Activated T-helper 1 cell treated with Interleukin-2 at 50 U/mL for 16 hours (primary cell): Measurements from ENCODE around the gene TEX35.
A peak's percentile ranks its signal among the peaks of the same experiment; 100 is the strongest.

Source experiments
- DNase-seq: peaks from one replicate; pipeline ENCODE4 v3.0.0-alpha.2; 2020; ENCODE audit warnings: low read depth

Gene TEX35

DNA sequence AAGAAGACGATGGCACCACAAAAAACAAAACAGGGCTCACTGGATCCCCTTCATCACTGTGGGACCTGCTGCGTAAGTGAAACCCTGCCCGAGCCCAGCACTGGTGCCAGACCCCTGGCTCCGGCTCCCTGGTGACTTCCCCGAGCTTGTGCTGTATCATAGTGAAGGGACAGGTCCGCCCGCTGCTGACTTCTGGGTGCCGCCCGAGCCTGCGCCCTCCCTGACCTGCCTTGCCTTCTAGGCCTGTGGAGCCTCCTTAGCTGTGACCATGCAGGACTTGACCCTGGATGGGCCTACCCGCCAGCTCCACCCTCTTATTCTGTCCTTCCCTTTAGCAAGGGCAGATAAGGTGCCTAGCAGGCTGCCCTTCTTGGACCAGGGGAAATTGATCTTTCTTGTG lies 7.9 kb downstream of the TEX35 start:
- DNase-seq: no peak

DNA sequence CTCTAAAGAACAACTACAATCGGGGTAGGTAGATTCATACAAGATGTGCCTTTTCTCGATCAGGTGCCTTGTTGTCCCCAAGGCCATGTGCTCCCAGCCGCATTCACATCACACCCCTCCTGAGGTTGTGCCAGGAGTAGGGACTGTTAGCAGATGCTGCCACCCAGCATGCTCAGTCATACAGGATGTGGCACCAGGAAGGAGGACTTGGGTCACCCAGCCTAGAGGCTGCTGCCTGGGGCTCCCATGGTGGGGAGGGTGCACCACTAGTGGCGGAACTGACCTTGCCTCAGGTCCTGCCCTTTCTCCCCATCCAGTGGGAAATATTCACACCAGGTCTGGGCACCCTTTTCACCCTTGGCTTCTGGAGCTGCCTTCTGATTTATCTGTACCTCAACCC lies 8.3 kb downstream of the TEX35 start:
- DNase-seq: no peak

DNA sequence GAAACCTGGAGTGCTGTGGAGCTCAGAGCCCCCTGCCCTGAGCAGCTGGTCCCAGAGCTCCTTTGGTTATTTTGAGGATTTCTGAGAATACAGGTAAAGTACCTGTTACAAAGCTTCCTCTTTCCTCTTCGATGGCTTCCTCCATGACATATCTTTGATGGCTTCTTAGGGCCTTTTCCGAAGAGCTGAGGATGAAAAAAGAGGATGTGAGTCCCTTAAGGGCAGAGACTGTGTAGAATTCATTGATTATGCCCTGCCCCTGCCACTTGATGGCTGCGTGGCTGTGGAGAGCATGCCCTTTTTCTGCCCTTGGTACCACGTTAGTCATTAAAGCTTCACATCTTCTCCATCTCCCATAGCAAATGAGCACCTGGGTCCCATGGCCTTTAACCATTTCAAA lies 14.2 kb downstream of the TEX35 start:
- no peak for DNase-seq

DNA sequence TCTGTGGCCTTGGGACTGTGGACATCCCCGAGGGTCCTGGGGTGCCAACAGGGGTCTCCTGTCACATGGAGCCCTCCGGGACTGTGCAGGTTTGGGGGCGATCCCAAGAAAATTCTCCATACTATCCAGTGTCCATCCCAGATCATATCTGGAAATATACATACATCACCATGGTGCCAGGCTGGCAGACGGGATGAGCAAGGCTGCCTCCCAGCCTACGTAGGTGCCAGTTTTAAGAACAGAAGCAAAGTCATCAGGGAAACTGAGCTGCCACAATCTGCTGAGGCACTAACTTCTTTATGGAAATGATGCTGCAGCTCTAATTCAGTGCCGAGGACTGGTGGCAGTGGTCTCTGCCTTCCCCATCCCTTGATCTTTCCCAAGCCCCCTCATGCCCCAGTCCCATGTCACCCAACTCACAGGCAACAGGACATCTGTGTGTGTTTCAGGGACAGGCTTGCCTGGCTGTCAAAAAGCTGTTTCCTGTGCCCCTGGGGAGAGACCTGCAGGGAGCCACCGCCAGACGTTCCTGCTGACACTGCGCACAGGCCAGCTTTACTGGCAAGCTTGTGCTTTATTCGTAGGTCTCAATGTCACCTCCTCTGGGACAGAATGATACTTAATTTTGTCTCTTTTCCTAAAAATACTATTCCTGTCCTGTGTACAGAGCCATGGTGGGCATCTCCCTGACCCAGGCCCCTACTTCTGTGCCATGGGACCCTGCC lies 15.5 kb downstream of the TEX35 start:
- DNase-seq: no peak

DNA sequence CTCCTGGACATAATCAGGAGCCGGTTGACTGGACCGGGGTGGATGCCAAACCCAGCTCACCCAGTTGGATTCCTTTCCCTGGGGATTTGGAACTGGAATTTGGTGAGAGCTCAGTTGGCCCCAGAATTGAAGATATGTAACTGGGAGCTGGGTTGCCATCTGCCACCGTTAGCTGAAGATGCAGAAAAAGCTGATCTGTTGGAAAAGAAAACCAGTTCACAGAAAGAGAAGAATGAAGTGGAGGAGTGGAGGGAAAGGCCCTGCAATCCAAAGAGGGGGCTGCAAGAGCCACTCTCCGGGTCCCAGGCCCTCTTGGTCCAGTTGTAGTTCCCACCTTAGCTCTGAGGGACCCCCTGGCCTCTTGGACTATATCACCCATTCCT lies 16.0 kb downstream of the TEX35 start:
- no peak for DNase-seq

DNA sequence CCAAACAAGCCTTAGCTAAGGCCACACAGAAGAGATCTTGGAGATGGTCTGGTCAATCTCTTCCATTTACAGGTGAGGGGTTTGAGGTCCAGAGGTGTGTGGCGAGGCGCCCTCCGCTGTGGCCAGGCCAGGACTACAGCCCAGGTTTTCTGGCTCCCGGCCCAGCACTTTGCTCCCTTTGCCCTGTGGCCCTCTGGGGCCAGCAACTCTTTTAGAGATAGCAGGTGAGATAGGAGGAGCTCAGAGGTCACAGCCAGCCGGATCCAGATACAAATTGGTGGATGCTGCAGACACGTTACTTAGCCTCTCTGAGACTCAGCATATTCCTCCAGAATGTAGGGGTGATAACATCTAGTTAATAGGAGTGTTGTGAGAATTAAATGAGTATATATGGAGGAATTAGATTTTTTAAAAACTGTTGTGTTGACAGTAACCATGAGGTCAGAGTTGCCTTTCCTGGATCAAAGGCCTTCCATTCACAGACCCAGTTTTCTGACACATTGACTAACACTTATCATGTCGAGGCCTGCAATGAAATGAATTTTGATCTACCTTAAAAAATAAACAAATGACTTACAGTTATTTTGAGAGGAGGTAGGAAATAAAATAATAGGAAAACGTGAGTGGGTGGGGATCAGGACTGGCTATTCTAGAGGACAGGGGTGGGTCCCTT lies 16.6 kb downstream of the TEX35 start:
- DNase-seq: no peak

DNA sequence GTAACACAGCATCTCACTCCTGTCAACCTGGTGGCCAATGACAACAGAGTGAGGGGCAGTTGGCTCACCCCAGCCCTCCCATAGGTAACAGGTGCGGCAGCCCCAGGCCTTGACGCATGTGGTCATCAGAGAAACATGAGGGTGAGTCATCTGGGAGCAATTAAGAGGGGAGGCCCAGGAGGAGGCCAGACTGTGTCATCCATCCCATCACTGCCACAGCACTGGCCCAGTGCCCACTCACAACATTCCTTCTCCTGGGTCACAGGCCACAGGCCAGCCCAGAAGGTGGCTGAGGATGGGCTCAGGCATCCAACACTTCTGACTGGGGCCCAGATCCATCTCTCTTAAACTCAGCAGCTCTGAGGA lies 17.1 kb downstream of the TEX35 start:
- no peak for DNase-seq

DNA sequence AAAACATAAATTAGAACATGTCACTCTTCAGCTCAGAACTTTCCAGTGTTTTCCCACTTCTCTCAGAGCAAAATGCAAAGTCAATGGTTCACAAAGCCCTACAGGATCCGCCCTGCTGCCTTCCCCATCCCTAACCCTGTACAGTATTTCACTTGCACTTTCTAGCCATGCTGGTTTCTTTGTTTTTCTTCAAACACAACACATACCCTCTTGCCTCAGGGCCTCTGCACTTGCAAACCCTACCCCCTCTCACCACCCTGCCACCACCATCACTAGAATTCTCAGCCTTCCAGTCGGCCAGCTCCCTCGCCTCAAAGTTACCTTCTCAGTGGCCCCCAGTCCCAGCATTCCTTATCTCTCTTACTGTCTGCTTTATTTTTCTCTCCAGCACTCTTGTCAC lies 17.6 kb downstream of the TEX35 start:
- no peak for DNase-seq

DNA sequence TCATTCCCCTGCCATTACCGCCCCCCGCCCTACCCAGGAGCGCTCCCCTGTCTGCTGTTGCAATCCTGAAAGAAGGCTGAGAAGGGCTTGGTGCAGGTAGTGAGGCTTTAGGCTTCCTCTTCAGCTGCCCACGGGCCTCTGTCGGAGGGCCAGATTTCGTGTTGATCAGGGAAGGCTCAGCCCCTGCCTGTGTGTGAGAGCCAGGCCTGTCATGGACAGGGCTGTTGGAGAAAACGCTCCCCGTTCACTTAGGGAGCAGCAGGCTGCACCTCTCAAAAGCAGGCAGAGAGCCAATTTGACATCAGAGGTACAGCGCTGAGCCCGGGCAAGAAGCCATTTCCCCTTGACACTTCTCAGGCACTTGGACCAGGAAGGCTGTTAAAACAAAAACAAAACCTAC lies 19.0 kb downstream of the TEX35 start:
- DNase-seq: no peak

DNA sequence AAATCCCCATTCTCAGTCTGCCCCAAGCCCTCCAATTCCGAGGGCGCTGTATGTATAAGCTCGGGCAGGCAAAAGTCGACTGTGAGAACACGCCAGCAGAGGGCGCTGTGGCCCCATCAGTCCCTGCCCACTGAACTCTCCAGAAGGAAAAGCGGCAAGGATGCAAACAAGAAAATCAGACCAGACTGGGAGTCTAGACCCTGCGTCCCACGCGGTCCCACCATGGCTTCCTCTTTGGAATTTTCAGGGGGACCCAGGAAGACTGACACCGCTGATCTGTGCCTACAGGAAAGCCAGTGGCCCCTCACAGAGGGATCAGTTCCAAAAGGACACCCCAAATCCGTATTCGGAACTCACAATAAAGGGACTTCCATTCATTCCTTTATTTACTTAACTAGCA lies 19.5 kb downstream of the TEX35 start:
- DNase-seq: peak; percentile 49

DNA sequence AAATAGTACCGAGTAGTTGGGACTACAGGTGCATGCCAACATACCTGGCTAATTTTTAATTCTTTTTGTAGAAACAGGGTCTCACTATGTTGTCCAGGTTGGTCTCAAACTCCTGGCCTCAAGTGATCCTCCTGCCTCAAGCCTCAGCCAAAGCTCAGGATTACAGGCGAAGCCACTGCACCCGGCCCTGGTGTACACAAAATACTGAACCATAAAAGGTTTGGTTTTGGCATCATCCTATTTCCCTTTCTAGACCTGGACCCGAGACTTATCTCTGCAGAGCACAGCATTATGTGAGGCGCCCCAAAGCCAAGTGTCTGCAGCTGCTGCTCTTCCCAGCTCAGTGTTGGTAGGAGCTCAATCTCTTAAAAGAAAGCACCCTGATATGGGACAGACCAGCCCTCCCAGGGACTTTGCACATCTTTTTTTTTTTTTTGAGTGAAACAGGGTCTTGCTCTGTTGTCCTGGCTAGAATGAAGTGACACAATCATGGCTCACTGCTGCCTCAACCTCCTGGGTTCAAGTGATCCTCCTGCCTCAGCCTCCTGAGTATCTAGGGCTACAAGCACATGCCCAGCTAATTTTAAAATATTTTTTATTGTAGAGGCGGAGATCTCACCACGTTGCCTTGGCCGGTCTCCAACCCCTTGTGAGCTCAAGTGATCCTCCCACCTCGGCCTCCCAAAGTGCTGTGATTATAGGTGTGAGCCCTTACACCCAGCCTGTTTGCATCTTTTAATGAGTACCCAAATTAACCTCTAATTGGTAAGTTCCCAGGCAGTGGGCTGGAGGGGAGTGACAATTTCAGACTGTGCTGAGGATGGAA lies 20.4 kb downstream of the TEX35 start:
- DNase-seq: no peak

DNA sequence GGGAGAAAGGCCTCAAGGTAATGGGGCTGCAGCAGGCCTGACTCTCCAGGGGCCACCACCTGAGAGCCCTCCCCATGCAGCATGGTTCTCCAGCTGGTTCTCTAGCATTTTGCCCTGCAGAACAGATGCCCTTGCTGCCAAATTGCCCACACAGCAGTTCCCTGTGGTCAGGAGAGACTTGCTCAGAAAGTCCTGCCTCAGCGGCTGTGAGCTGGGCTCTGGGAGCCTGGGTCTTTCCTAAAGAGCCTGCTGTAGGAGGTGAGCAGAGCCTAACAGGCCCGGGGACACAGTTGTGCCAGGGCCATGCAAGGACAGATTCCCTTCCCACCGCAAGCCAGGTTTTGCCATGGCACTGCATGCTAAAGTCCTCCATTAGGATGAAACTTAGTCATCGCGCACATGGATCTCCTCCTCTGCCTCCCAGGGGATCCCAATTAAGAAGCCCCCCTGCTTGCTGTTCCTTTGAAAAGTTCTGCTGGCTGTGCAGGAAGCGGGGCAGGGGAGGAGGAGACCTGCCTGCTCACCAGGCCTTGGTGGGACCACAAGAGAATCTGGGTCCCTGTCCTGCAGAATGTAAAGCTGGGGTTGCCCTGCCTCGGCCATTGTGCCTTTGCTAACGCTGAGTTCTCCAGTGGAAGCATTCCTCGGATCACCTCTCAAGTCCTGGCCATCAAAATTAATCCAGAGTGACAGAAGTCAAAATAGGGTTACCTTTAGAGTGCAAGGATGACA lies 21.4 kb downstream of the TEX35 start:
- DNase-seq: no peak

DNA sequence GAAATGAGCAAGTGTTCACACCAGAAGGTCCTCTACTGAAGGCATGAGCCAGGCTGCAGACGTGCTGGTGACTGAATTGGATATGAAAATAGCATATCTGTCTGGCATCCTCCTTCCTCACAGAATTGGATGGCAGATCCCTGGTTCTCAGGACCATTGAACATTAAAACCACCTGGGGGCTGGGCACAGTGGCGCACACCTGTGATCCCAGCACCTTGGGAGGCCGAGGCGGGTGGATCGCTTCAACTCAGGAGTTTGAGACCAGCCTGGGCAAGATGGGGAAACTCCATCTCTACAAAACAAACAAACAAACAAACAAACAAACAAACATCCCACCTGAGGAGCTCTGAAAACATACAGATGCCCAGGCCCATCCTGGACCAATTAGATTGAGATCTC lies 23.4 kb downstream of the TEX35 start:
- DNase-seq: no peak

DNA sequence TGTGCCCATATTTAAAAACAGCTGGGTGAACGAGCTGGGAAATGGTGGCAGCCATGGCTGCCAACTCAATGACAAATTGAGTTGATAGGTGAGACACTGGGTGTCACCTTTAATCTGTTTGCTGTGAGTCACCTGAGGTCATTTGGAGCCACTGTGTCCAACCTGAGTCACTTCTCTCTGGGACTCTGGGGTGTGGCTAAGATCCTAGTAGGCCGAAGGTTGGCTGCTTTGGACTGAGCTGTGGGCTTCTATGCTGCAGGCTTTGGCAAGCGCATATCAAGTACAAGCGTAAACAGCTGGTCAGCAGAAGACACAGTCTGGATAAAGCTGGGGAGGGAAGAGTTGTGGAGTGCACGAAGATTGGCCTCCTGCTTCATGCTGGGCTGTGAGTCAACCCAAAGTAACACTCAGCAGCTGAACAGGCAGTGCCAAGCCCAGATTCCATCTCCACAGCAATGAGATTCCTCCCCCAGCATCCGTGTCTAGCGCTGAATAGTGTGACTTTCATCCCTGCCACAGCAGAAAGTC lies 24.0 kb downstream of the TEX35 start:
- DNase-seq: no peak

DNA sequence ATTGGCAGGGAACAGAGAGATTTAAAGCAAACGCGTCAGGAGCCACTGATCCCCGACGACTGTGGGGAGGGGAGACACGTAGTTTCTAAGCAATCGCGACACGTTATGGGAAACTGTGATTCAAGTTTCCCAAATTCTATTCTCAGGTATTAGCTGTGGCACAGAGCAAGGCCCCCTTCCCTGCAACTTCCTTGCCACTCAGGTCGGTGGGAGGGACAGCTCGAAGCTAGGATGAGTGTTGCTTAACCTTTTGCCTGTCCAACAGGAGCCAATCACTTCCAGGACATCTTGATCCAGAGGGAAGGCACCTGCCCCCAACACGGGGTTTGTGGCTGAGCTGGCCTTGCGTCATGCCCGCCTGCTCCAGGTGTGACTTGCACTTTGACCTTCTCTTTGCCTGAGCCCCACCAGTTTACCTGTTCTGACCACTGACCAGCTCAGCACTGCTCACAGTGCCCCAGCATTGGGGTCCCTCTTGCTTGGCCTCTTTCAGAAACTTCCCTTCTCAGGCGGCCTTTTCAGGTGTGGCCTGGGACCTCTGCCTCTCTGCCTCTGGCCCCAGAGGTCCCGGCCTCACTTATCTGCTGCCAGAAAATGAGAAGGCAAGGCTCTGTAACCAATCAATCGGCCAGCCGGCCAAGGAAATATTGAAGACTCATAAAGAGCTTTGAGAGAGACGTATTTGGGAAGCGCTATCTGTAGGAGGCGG lies 24.6 kb downstream of the TEX35 start:
- no peak for DNase-seq

DNA sequence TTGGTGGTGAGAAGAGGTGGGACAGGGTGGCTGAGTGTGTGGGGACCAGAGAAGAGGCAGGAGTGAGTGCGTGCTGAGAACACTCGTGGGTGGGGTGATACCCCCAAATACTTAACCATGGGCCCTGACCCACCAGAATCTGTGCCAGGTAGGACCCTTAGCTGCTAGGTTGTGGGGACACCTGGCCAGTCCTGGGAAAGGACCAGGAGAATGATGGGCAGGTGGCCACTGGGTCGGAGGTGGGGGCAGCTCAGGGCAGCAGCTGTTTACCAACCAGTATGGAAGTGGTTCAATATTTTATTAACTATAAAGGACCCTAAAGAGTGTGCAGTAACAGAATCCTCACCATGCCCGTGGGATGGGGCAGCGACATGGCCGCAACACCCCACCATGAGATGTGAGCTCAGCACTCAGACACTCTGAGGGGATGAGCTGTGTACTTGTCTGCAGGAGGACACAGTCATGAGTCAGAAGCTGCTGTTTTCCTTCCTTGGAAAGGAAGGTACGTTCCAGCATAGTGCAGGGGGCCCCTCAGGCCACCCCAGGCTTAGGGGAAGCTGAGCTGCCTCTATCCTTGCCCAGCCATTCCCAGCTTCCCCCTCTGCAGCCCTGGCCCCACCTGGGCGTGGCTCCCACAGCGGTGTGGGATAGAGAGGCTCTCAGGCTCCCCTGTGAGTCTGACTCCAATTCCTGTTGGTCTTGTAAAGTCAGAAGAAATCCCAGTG lies 25.4 kb downstream of the TEX35 start:
- DNase-seq: no peak

DNA sequence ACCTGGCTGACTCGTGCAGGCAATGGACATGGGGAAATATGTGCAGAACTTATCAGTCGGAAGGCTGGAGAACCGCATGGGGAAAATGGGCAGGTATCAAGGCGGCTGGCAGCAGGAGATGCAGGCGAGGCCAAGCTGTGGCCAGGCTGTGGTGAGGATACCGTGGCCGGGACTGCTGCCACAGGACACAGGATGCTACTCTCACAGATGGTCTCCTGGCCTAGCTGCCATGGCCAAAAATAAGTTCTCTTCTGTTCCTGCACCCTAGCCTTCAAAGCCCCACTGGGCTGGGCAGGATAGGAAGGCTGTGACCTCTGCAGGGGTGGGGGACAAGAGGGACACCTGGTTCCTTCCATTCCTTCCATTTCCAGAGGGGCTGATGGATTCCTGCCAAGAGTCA lies 26.4 kb downstream of the TEX35 start:
- no peak for DNase-seq

DNA sequence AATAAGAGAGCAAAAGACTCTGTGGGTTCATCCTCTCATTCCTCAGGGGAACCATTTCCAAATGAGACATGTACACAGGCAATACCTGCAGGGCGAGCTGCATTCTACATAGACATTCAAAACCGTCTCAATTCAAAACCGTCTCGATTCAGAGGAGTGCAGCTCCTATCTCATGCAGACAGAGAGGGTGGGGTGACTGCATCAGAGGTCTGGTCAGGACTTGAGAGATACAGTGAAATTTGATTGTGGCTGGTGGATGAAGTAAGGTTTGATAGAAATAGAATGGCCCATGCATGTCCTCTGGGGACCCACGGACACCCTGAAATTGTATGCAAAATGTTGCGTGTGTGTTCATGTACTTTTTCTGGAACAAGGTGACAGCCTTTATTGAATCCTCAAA lies 27.3 kb downstream of the TEX35 start:
- DNase-seq: no peak

DNA sequence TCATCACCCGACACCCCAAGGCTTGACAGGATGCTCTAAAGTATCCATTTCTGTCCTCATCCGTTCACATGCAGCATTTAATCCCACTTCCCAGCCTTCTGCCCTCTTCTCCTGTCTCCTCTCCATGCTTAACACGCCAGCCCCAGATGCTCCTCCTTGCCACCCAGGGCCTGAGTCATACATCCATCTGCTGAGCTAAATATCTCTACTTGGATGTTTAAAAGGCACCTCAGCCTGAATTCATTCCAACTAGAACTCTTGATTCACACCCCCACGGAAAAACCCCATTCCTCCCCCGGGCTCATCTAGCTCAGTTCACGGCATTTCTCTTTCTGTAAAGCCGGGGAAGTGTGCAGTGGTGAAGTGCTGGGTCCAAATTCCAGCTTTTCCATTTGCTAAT lies 27.7 kb downstream of the TEX35 start:
- DNase-seq: no peak

DNA sequence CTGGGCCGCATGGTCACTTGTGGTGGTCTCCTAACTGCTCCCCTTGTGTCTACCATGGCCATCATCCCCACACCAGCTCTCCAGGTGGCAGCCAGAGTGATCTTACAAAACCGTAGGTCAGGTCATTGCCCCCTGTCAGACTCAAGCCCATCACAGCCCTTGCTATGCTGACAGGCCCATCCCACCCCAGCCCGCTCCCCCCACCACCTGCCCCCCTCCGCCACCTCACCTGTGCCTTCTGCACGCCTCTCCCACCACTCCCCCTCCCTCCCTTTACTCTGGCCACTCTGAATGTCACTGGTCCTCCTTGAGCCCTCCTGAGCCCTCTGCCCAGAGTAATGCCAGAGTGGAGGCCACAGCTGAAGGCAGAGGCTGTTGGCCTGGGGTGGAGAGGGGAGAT lies 28.5 kb downstream of the TEX35 start:
- no peak for DNase-seq
